ENCODE results near the gene SEC24C.
"Not testable (repeated sequence)": the region's sequence is repeated elsewhere in the genome, so short reads cannot be mapped to it uniquely, and the experiment has no call there.

SEC24C gene

DNA sequence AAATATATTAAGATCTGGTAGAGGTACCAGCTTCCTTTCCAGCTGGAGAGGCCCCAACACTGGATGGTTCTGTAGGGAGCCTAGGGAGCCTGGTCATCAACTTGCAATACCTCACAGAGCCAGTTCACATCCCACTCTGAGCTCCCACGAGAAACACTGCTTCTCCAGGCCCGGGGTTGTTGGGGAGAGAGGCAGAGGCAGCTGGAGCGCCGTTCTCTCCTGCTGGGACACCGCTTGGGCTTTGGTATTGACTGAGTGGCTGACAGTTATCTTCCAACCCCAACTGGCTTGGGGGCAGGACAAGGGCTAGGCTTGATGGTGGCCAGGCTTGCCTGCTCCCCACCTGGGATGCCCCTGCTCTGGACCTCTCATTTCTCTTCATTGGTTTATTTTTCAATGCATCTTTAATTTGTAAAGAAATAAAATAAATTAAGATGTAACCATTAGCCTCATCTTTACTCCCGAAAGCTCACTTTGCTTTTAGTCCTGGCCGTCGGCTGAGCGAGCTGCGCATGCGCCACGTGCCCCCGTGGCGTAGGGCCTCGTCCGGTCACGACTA, 27.6 kb downstream of the SEC24C start:
- peak; percentile 78 for DNase-seq (ENCODE audit: low read depth, low spot score)

- peak; percentile 75 for DNase-seq (ENCODE audit: low read depth, low spot score)
These were observed 28.3 kb downstream of the SEC24C start for GRCh38 chr10:73772281-73773151.

- peak; percentile 12 for DNase-seq (ENCODE audit: low read depth, low spot score)
These were observed 29.1 kb downstream of the SEC24C start for GRCh38 chr10:73773152-73773879.

DNA sequence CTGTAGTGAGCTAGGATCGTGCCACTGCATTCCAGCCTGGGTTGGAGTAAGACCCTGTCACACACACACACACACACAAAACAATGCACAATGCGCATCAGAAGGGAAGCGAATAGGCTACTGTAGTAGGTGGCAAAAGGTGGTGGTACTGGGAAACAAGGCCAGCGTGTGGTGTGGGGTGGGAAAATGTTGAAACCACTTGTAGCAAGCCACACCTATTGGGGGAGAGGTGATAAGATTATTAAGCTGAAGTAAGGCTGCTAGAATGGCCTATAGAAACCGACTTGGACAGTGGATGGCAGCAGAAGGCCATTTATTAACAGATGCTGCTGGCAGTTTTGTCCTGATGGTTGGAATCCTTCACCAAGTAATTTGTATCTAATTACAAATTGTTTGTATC, 30.5 kb downstream of the SEC24C start:
- DNase-seq (ENCODE audit: low read depth, low spot score) = no peak

DNA sequence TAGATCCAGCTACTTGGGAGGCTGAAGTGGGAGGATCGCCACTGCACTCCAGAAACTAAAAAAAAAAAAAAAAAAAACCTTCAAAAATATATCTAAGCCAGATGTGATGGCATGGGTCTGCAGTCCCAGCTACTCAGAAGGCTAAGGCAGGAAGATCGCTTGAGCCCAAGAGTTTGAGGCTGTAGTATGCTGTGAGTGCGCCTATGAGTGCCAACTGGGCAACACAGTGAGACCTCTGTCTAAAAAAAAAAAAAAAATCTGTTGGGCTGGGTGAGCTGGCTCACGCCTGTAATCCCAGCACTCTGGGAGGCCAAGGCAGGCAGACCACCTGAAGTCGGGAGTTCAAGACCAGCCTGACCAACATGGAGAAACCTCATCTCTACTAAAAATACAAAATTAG, 34.8 kb downstream of the SEC24C start:
- DNase-seq (ENCODE audit: low read depth, low spot score) = no peak

- no peak for DNase-seq (ENCODE audit: low read depth, low spot score)
These were observed 35.5 kb downstream of the SEC24C start for GRCh38 chr10:73779539-73780197.

GRCh38 chr10:73780301-73780700, 36.1 kb downstream of the SEC24C start:
- no peak for DNase-seq (ENCODE audit: low read depth, low spot score)

- DNase-seq (ENCODE audit: low read depth, low spot score) = peak; percentile 8
These were observed 36.8 kb downstream of the SEC24C start for GRCh38 chr10:73780966-73781365.

GRCh38 chr10:73781548-73781878, 37.3 kb downstream of the SEC24C start:
- no peak for DNase-seq (ENCODE audit: low read depth, low spot score)

DNA sequence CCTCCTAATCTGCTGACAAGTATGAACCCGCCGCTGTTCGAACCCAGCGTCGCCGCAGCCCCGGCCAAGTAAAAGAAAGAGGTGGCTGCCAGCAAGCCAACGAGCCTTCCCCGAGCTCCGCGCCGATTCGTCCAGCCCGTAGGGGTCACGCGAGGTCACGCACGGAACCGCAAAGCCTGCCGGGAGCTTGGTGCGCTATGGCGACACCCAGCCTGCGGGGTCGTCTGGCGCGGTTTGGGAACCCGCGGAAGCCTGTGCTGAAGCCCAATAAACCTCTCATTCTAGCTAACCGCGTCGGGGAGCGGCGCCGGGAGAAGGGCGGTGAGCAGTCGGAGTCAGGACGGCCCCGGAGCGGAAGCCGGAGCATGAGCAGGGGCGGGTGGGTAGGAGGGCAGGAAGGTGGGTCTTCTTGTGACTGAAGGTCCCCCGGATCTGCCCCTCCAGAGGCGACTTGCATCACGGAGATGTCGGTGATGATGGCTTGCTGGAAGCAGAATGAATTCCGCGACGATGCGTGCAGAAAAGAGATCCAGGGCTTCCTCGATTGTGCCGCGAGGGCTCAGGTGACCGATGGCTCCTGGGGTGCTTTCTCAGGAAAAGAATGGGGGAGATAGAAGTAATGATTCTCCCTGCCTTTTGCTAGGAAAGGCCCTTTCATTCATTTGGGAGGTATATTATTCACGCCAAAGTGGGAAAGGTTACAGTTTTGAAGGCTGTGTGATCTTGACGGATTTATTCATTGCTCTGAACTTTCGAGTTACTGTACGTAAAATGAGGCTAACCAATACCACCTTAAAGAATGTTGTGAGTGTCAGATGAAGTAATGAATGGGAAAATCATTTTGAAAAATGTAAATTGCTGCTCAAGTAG, 37.9 kb downstream of the SEC24C start, which contains the start of gene CHCHD1:
CHCHD1 (plus strand) TSS at position 170 of the 870 bp plus-strand sequence; CDS start at position 198, 28 bp downstream.
- peak; percentile 92 for DNase-seq (ENCODE audit: low read depth, low spot score)

DNA sequence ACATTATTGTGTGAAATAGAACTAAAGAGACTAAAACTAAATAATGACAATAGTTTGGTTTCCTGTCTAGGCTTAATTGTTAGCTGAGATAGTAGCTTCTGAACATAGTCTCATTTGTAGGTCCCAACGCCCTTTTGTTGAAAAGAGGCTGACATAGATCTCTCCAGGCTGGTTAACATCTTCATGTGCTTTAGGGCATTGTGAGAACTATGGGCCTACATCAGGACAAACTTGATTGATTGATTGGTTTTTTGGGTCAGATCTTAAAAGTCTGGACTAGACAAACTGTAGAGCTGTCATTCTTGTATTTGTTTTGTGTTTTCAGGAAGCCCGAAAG, 38.5 kb downstream of the SEC24C start:
- DNase-seq (ENCODE audit: low read depth, low spot score) = no peak

GRCh38 chr10:73785211-73785720, 41.1 kb downstream of the SEC24C start, which contains the start of gene ZSWIM8:
ZSWIM8 (plus strand) TSS chr10:73785606; CDS start chr10:73785879, 273 bp downstream.
- peak; percentile 90 for DNase-seq (ENCODE audit: low read depth, low spot score)

GRCh38 chr10:73785721-73786511, 41.7 kb downstream of the SEC24C start:
- DNase-seq (ENCODE audit: low read depth, low spot score) = peak; percentile 81

DNA sequence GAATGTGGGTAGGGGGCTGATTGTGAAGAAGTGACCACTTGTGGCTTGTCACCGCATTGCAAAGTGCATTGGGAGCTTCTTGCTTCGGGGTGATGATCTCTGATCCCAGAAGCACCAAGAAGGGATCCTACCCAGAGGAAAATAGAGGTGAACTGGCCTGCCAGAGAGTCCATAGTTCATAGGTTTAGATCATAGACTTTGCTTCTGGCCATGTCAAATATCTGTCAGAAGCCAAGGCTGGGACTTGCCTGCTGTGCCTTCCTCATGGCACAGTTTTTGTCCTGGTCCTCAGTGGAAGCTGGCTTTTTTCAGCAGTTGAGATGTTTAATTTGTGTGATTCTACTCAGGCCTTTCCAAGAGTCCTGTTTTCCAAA, 42.3 kb downstream of the SEC24C start:
- no peak for DNase-seq (ENCODE audit: low read depth, low spot score)

DNA sequence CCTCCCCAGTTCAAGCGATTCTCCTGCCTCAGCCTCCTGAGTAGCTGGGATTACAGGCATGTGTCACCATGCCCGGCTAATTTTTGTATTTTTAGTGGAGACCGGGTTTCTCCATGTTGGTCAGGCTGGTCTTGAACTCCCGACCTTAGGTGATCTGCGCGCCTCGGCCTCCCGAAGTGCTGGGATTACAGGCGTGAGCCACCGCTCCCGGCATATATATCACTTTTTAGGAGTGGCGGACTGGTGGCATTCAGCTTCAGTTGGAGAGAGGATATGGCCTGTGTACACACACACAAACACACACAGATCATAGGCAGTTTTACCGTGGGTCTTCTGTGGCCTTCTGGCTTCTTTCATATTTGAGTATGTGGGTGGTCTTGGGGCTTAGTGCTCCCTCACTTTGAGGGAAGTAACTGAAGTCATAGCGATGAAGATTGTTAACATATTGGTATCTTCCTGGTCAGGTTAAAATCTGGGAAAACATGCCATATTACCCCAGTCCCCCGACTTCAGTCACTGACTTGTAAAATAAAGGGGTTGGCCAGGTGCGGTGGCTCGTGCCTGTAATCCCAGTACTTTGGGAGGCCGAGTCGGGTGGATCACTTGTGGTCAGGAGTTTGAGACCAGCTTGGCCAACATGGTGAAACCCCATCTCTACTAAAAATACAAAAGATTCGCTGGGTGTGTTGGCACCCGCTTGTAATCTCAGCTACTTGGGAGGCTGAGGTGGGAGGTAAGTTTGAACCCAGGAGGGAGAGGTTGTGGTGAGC, 43.0 kb downstream of the SEC24C start:
- DNase-seq (ENCODE audit: low read depth, low spot score) = not testable (repeated sequence)

- peak; percentile 31 for DNase-seq (ENCODE audit: low read depth, low spot score)
These were observed 44.9 kb downstream of the SEC24C start for GRCh38 chr10:73788864-73789658.

DNA sequence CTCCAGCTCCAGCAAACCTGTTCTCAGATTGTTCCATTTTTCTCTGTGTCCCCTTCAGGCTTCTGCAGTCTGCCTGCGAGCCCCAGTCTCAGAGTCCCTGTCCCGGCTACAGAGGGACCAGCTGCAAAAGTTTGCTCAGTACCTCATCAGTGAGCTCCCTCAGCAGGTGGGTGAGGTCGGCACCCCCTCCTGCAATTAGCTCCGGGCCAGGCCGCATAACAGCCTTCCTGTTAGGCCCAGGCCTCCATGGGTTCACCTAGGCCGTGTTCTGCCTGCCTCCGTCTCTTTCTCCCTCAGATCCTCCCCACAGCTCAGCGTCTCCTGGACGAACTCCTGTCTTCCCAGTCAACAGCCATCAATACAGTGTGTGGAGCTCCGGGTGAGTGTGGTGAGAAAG, 45.5 kb downstream of the SEC24C start:
- DNase-seq (ENCODE audit: low read depth, low spot score) = no peak

- no peak for DNase-seq (ENCODE audit: low read depth, low spot score)
These were observed 46.9 kb downstream of the SEC24C start for GRCh38 chr10:73790886-73791625.

Data from ELF-1 (cell line).